GM23338 (cell line): ENCODE results near the gene NUDT11. TPM values are rescaled to one million over a fixed set of nuclear protein-coding genes. Genes with fewer than 3 reads are reported as not detected.
A peak's percentile ranks its signal among the peaks of the same experiment; 100 is the strongest.

Source experiments
- ATAC-seq: fragments of 200-7000 bp; cut with Tn5 transposase; 3 replicates; pipeline ENCODE4 v1.9.1; 2020
- DNase-seq: peaks from one replicate; pipeline ENCODE4 v3.0.0-alpha.2; 2015; ENCODE audit warnings: low spot score
- H2AFZ ChIP-seq: fragments of 200-600 bp; sonication (generic); 2 replicates; pipeline ENCODE4 v1.8.0; 2016; ENCODE audit warnings: antibody characterized with exemption, mild to moderate bottlenecking, moderate library complexity
- H3F3A ChIP-seq: fragments of 200-600 bp; sonication (generic); replicated peaks from 2 replicates; pipeline ENCODE4 v1.8.0; 2017; ENCODE audit warnings: antibody characterized with exemption, mixed run types, low read depth
- H3K27ac ChIP-seq: fragments of 200-600 bp; sonication (generic); 2 replicates; pipeline ENCODE4 v1.6.1; 2016; ENCODE audit warnings: low read depth
- H3K27me3 ChIP-seq: fragments of 200-600 bp; sonication (generic); 2 replicates; pipeline ENCODE4 v1.8.0; 2016; ENCODE audit warnings: mild to moderate bottlenecking, mixed run types, moderate library complexity; ENCODE audit not compliant: insufficient read depth
- H3K36me3 ChIP-seq: fragments of 200-600 bp; sonication (generic); 2 replicates; pipeline ENCODE4 v1.8.0; 2016; ENCODE audit warnings: mild to moderate bottlenecking; ENCODE audit not compliant: insufficient read depth
- H3K4me1 ChIP-seq: fragments of 200-600 bp; sonication (generic); 2 replicates; pipeline ENCODE4 v1.8.0; 2016; ENCODE audit warnings: mild to moderate bottlenecking, moderate library complexity; ENCODE audit not compliant: insufficient read depth
- H3K4me2 ChIP-seq: fragments of 200-600 bp; sonication (generic); 2 replicates; pipeline ENCODE4 v1.7.1; 2017; ENCODE audit warnings: mixed run types
- H3K4me3 ChIP-seq: fragments of 200-600 bp; sonication (generic); 2 replicates; pipeline ENCODE4 v1.6.1; 2016; ENCODE audit warnings: mixed run types
- H3K79me2 ChIP-seq: fragments of 200-600 bp; sonication (generic); replicated peaks from 2 replicates; pipeline ENCODE4 v1.8.0; 2017; ENCODE audit warnings: mild to moderate bottlenecking; ENCODE audit not compliant: insufficient read depth
- H3K9me2 ChIP-seq: fragments of 200-600 bp; sonication (generic); 2 replicates; pipeline ENCODE4 v1.8.0; 2017; ENCODE audit not compliant: insufficient read depth
- H4K20me1 ChIP-seq: fragments of 200-600 bp; sonication (generic); replicated peaks from 2 replicates; pipeline ENCODE4 v1.8.0; 2017; ENCODE audit warnings: mild to moderate bottlenecking; ENCODE audit not compliant: insufficient read depth
- H3K27ac Mint-ChIP-seq: 2 replicates; pipeline ENCODE4 v1.8.0; 2020; ENCODE audit warnings: inconsistent platforms, mild to moderate bottlenecking, moderate library complexity, mixed read lengths
- H3K27me3 Mint-ChIP-seq: 3 replicates; pipeline ENCODE4 v1.8.0; 2022; ENCODE audit warnings: low read depth, mild to moderate bottlenecking, moderate library complexity, mixed read lengths, inconsistent platforms; ENCODE audit not compliant: insufficient read depth, poor library complexity
- H3K36me3 Mint-ChIP-seq: 3 replicates; pipeline ENCODE4 v1.8.0; 2021; ENCODE audit warnings: low read depth, mild to moderate bottlenecking, inconsistent platforms, moderate library complexity, mixed read lengths
- H3K4me1 Mint-ChIP-seq: 3 replicates; pipeline ENCODE4 v1.8.0; 2020; ENCODE audit warnings: mild to moderate bottlenecking, inconsistent platforms, mixed read lengths
- H3K4me3 Mint-ChIP-seq: 3 replicates; pipeline ENCODE4 v1.8.0; 2021; ENCODE audit warnings: moderate library complexity, mild to moderate bottlenecking, inconsistent platforms, mixed read lengths
- H3K9me3 Mint-ChIP-seq: 3 replicates; pipeline ENCODE4 v1.8.0; 2020; ENCODE audit warnings: moderate library complexity, mild to moderate bottlenecking, inconsistent platforms, mixed read lengths
- CREB1 ChIP-seq: fragments of 250-450 bp; sonication (Bioruptor Pico); IDR thresholded peaks from 2 replicates; pipeline ENCODE4 v1.5.0; 2020; ENCODE audit warnings: low read depth, mild to moderate bottlenecking, moderate library complexity
- CTCF ChIP-seq, 2 experiments: fragments of 200-600 bp in 1 of 2; sonication (generic) in 1 of 2; conservative IDR thresholded peaks; 2 replicates each; pipeline versions ENCODE4 v1.5.1 to v1.6.1; 2016 to 2017; ENCODE audit warnings: antibody characterized with exemption in 2 of 2, low read depth in 2 of 2, mild to moderate bottlenecking in 2 of 2, moderate library complexity in 1 of 2
- ETS1 ChIP-seq: IDR thresholded peaks from 2 replicates; pipeline ENCODE4 v1.6.1; 2016; ENCODE audit warnings: antibody characterized with exemption
- EZH2 ChIP-seq: fragments of 200-600 bp; sonication (generic); IDR thresholded peaks from one replicate; pipeline ENCODE4 v1.8.0; 2017; ENCODE audit warnings: antibody characterized with exemption, mild to moderate bottlenecking, low read depth; ENCODE audit not compliant: unreplicated experiment
- JUNB ChIP-seq: IDR thresholded peaks from one replicate; pipeline ENCODE4 v1.6.1; 2016; ENCODE audit warnings: antibody characterized with exemption; ENCODE audit not compliant: unreplicated experiment
- NANOG ChIP-seq: IDR thresholded peaks from 2 replicates; pipeline ENCODE4 v1.6.1; 2016; ENCODE audit warnings: antibody characterized with exemption, borderline replicate concordance
- POLR2AphosphoS5 ChIP-seq: IDR thresholded peaks from 2 replicates; pipeline ENCODE4 v1.6.1; 2016; ENCODE audit warnings: antibody characterized with exemption, low read depth
- STAT1 ChIP-seq: IDR thresholded peaks from one replicate; pipeline ENCODE4 v1.6.1; 2016; ENCODE audit warnings: antibody characterized with exemption; ENCODE audit not compliant: unreplicated experiment
- ZNF114 ChIP-seq: fragments of 250-450 bp; sonication (Bioruptor Pico); IDR thresholded peaks from 2 replicates; pipeline ENCODE4 v1.5.0; 2020; ENCODE audit warnings: mild to moderate bottlenecking, moderate library complexity
- ZNF462 ChIP-seq: fragments of 250-450 bp; sonication (Bioruptor Pico); IDR thresholded peaks from 2 replicates; pipeline ENCODE4 v1.5.0; 2020; ENCODE audit warnings: mild to moderate bottlenecking, moderate library complexity
- polyA plus RNA-seq: library from polyadenylated mRNA; unstranded; fragments of >200 nt; fragmentation: Nextera tagmentation; extraction: Ambion mirVana; gene quantifications from 2 replicates; pipeline ENCODE4 v1.2.1, GENCODE V29; 2016
- total RNA-seq: library from RNA; depleted of rRNA; stranded (reverse); fragments of >200 nt; shearing (Covaris generic); gene quantifications from 2 replicates; pipeline ENCODE4 v1.2.3, GENCODE V29; 2014

Gene NUDT11
- total and polyA plus RNA-seq, 2 experiments from 2014 or later, result 27.5 to 39.2 TPM

GRCh38 chrX:51456814-51457213 lies 39.6 kb downstream of the NUDT11 start:
- Mint-ChIP-seq H3K36me3 (no peaks in the 10 kb centered on the region; the same call in 2 of the 3 replicates), H3K4me1 (peaks cover 12% of the 10 kb centered on the region; the same call in 2 of the 3 replicates), H3K27me3 (no peaks in the 10 kb centered on the region), H3K9me3 (no peaks in the 10 kb centered on the region; the same call in 2 of the 3 replicates), H3K4me3 (0 out of 3 replicates have a peak overlapping the region, but pooled peaks have one; percentile 4), H3K27ac (peak overlapping the region; percentile 49)
- DNase-seq (peak; percentile 47), ATAC-seq (peak; percentile 73)
- Histone ChIP-seq H3F3A (no peaks in the 10 kb centered on the region), H3K36me3 (no peaks in the 10 kb centered on the region), H3K4me3 (no peak overlapping the region), H3K4me2 (peak overlapping the region; percentile 63; the same call in 1 of the 2 replicates), H3K79me2 (no peaks in the 10 kb centered on the region), H2AFZ (peak overlapping the region; percentile 43; the same call in 1 of the 2 replicates), H4K20me1 (no peaks in the 10 kb centered on the region), H3K27ac (peak overlapping the region; percentile 84), H3K9me2 (no peaks in the 10 kb centered on the region), H3K4me1 (peaks cover 13% of the 10 kb centered on the region), H3K27me3 (no peaks in the 10 kb centered on the region)
- TF ChIP-seq ZNF114 (CRISPR knock-in tag) (no peak), CTCF (conservative IDR thresholded peaks at IDR 0.05; ENCODE audit: low read depth in 2 of 2) (peak; percentile 52 to 61)

- Histone ChIP-seq H3K27me3 (no peaks in the 10 kb centered on the region), H3K4me2 (peak overlapping the region; percentile 63; the same call in 1 of the 2 replicates), H3K4me3 (no peak overlapping the region), H3K9me2 (no peaks in the 10 kb centered on the region), H4K20me1 (no peaks in the 10 kb centered on the region), H3F3A (no peaks in the 10 kb centered on the region), H2AFZ (peak overlapping the region; percentile 43; the same call in 1 of the 2 replicates), H3K4me1 (peaks cover 13% of the 10 kb centered on the region), H3K27ac (peak overlapping the region; percentile 84), H3K79me2 (no peaks in the 10 kb centered on the region), H3K36me3 (no peaks in the 10 kb centered on the region)
- peaks cover 12% of the 10 kb centered on the region; the same call in 2 of the 3 replicates for H3K4me1 Mint-ChIP-seq
- 0 out of 3 replicates have a peak overlapping the region, but pooled peaks have one; percentile 4 for H3K4me3 Mint-ChIP-seq
- no peaks in the 10 kb centered on the region for H3K27me3 Mint-ChIP-seq
- no peaks in the 10 kb centered on the region; the same call in 2 of the 3 replicates for H3K9me3 Mint-ChIP-seq
- ATAC-seq (peak; percentile 71), DNase-seq (peak; percentile 64)
- H3K27ac Mint-ChIP-seq, result peak overlapping the region; percentile 49
- H3K36me3 Mint-ChIP-seq, result no peaks in the 10 kb centered on the region; the same call in 2 of the 3 replicates
- TF ChIP-seq POLR2AphosphoS5 (no peak), ETS1 (no peak), NANOG (no peak), ZNF462 (CRISPR knock-in tag) (no peak), STAT1 (no peak), JUNB (no peak), ZNF114 (CRISPR knock-in tag) (no peak), CREB1 (no peak), EZH2 (no peak), CTCF (conservative IDR thresholded peaks at IDR 0.05; ENCODE audit: low read depth in 2 of 2) (no peak)
These were observed 40.1 kb downstream of the NUDT11 start for GRCh38 chrX:51456246-51456645.
